SIG-M5 treated with dmso at 0.1 percent for 504 hours (cell line): Measurements from ENCODE around the gene C12orf57.

Experiments used
- DNase-seq: peaks from one replicate; lab custom pipeline; 2025; ENCODE audit not compliant: unreplicated experiment; lab: John Stamatoyannopoulos, UW

Gene C12orf57

DNA sequence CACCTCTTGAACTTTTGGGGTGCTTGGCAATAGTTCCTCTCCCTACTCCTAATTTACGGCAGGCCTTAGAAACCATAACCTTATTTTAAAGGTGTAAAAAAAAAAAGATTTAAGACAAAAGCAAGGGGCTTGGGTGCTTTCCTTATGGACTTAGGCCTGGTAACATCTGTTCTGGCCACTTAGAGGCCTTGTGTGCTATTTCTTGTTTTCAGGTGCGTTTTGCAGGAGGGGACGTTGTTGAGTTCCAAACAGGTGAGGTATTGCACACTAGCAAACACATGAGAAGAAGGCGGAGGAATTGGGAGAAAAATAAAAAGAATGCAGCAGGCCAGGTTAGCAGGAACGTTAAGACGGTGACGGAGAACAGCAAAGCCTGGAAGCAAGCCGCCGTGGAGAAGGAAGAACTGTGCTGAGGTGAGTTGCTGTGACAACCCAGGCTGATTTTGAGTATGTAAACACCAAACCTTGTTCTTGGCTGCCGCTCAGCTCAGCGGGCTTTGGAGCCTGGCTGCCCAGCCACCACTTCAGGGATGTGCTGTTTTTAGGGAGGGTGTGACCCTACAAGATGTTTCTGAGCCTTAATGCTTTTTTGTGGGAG lies 44.2 kb downstream of the C12orf57 start:
- DNase-seq, result no peak
